NB4 (cell line): ENCODE results near the gene MYBPC2.

Source experiments
- CTCF ChIP-seq: IDR thresholded peaks from one replicate; pipeline ENCODE4 v1.5.1; 2012; ENCODE audit warnings: low read depth, low read length
- MAX ChIP-seq: IDR thresholded peaks from 2 replicates; pipeline ENCODE4 v1.6.1; 2011; ENCODE audit warnings: low read depth, low read length
- MYC ChIP-seq: IDR thresholded peaks from 2 replicates; pipeline ENCODE4 v1.6.1; 2011; ENCODE audit warnings: low read depth, low read length
- POLR2A ChIP-seq: IDR thresholded peaks from 2 replicates; pipeline ENCODE4 v1.6.1; 2011; ENCODE audit warnings: mild to moderate bottlenecking; ENCODE audit not compliant: insufficient read length; ENCODE audit errors: extremely low read depth

GRCh38 chr19:50434525-50434924 is 1.8 kb downstream of the MYBPC2 start:
- TF ChIP-seq CTCF = no peak
- no peak for TF ChIP-seq POLR2A
- no peak for TF ChIP-seq MAX
- no peak for TF ChIP-seq MYC
